G401.6 (cell line): ENCODE measurements around the gene SLC24A4.

ENCODE experiments used
- FAIRE-seq: peaks from 2 replicates; lab custom pipeline; 2012; peaks lifted over from hg19 to GRCh38; lab: Jason Lieb, UNC

The SLC24A4 gene

GRCh38 chr14:92440345-92441003 is 117.5 kb downstream of the SLC24A4 start:
- no peak for FAIRE-seq

GRCh38 chr14:92441751-92442504 is 119.0 kb downstream of the SLC24A4 start:
- FAIRE-seq: no peak

- no peak for FAIRE-seq
Measured at GRCh38 chr14:92443167-92443566, 120.2 kb downstream of the SLC24A4 start.

GRCh38 chr14:92443741-92444140 is 120.8 kb downstream of the SLC24A4 start:
- FAIRE-seq: no peak

GRCh38 chr14:92446771-92447170 is 123.8 kb downstream of the SLC24A4 start:
- no peak for FAIRE-seq

GRCh38 chr14:92447416-92448197 is 124.6 kb downstream of the SLC24A4 start:
- FAIRE-seq: no peak

GRCh38 chr14:92448786-92449185 is 125.8 kb downstream of the SLC24A4 start:
- FAIRE-seq: no peak

GRCh38 chr14:92449404-92450181 is 126.6 kb downstream of the SLC24A4 start:
- no peak for FAIRE-seq

- FAIRE-seq: no peak
Measured at GRCh38 chr14:92450351-92451070, 127.5 kb downstream of the SLC24A4 start.

- FAIRE-seq: no peak
Measured at GRCh38 chr14:92451245-92451644, 128.3 kb downstream of the SLC24A4 start.

- no peak for FAIRE-seq
Measured at GRCh38 chr14:92451755-92452154, 128.8 kb downstream of the SLC24A4 start.

GRCh38 chr14:92452471-92452870 is 129.5 kb downstream of the SLC24A4 start:
- FAIRE-seq: no peak

GRCh38 chr14:92453691-92454090 is 130.7 kb downstream of the SLC24A4 start:
- FAIRE-seq: no peak

GRCh38 chr14:92455231-92455630 is 132.3 kb downstream of the SLC24A4 start:
- no peak for FAIRE-seq

GRCh38 chr14:92456215-92457015 is 133.4 kb downstream of the SLC24A4 start:
- FAIRE-seq: no peak

- FAIRE-seq: no peak
Measured at GRCh38 chr14:92457016-92457565, 134.1 kb downstream of the SLC24A4 start.

- FAIRE-seq: no peak
Measured at GRCh38 chr14:92458136-92459029, 135.4 kb downstream of the SLC24A4 start.

- no peak for FAIRE-seq
Measured at GRCh38 chr14:92459030-92459949, 136.3 kb downstream of the SLC24A4 start.
